BE2C (cell line): ENCODE measurements around the gene PSME4. TPM values are rescaled to one million over a fixed set of nuclear protein-coding genes. Genes with fewer than 3 reads are reported as not detected.

Experiments used
- DNase-seq: peaks from one replicate; pipeline ENCODE4 v3.0.0-alpha.2; 2020
- H3K27me3 ChIP-seq: fragments of 250-450 bp; sonication (Bioruptor Pico); 2 replicates; pipeline ENCODE4 v1.5.1; 2020; ENCODE audit warnings: mild to moderate bottlenecking
- H3K36me3 ChIP-seq: fragments of 250-450 bp; sonication (Bioruptor Pico); 2 replicates; pipeline ENCODE4 v1.5.1; 2020; ENCODE audit warnings: mild to moderate bottlenecking
- H3K4me1 ChIP-seq: fragments of 250-450 bp; sonication (Bioruptor Pico); 2 replicates; pipeline ENCODE4 v1.5.1; 2020
- H3K4me3 ChIP-seq: 2 replicates; pipeline ENCODE4 v1.5.1; 2011; ENCODE audit warnings: low read depth, low read length
- H3K9me3 ChIP-seq: fragments of 250-450 bp; sonication (Bioruptor Pico); 2 replicates; pipeline ENCODE4 v1.5.1; 2020
- CTCF ChIP-seq: IDR thresholded peaks from 2 replicates; pipeline ENCODE4 v1.5.1; 2012; ENCODE audit warnings: mild to moderate bottlenecking, low read depth, low read length
- polyA plus RNA-seq: library from polyadenylated mRNA; unstranded; fragments of >200 nt; gene quantifications from one replicate; pipeline ENCODE4 v1.2.1, GENCODE V29; 2012; ENCODE audit warnings: low read depth, missing spikeins; ENCODE audit not compliant: insufficient read length, insufficient read depth

The PSME4 gene, protein sequence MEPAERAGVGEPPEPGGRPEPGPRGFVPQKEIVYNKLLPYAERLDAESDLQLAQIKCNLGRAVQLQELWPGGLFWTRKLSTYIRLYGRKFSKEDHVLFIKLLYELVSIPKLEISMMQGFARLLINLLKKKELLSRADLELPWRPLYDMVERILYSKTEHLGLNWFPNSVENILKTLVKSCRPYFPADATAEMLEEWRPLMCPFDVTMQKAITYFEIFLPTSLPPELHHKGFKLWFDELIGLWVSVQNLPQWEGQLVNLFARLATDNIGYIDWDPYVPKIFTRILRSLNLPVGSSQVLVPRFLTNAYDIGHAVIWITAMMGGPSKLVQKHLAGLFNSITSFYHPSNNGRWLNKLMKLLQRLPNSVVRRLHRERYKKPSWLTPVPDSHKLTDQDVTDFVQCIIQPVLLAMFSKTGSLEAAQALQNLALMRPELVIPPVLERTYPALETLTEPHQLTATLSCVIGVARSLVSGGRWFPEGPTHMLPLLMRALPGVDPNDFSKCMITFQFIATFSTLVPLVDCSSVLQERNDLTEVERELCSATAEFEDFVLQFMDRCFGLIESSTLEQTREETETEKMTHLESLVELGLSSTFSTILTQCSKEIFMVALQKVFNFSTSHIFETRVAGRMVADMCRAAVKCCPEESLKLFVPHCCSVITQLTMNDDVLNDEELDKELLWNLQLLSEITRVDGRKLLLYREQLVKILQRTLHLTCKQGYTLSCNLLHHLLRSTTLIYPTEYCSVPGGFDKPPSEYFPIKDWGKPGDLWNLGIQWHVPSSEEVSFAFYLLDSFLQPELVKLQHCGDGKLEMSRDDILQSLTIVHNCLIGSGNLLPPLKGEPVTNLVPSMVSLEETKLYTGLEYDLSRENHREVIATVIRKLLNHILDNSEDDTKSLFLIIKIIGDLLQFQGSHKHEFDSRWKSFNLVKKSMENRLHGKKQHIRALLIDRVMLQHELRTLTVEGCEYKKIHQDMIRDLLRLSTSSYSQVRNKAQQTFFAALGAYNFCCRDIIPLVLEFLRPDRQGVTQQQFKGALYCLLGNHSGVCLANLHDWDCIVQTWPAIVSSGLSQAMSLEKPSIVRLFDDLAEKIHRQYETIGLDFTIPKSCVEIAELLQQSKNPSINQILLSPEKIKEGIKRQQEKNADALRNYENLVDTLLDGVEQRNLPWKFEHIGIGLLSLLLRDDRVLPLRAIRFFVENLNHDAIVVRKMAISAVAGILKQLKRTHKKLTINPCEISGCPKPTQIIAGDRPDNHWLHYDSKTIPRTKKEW (N-terminal part only)
- 13.7 TPM for polyA plus RNA-seq

- TF ChIP-seq CTCF = no peak
- H3K4me1 ChIP-seq = no peaks in the 10 kb centered on the region
- peak; percentile 92 for DNase-seq
- peak within 1 kb of the TSS; percentile 93 for H3K4me3 ChIP-seq
- H3K27me3 ChIP-seq = no peaks in the 10 kb centered on the region
- no peaks in the 10 kb centered on the region for H3K9me3 ChIP-seq
- no peaks in the 10 kb centered on the region for H3K36me3 ChIP-seq
Observed at GRCh38 chr2:53970724-53971602, at the start of gene PSME4. TSS of gene PSME4 (minus strand) at chr2:53970993. CDS start at chr2:53970784, 209 bp downstream.

- no peaks in the 10 kb centered on the region for H3K4me1 ChIP-seq
- no peak for TF ChIP-seq CTCF
- H3K36me3 ChIP-seq = no peaks in the 10 kb centered on the region
- no peak for DNase-seq
- no peak overlapping the region for H3K4me3 ChIP-seq
- no peaks in the 10 kb centered on the region for H3K9me3 ChIP-seq
- H3K27me3 ChIP-seq = no peaks in the 10 kb centered on the region
Observed at GRCh38 chr2:54015798-54016699, 45.3 kb upstream of the PSME4 start.

DNA sequence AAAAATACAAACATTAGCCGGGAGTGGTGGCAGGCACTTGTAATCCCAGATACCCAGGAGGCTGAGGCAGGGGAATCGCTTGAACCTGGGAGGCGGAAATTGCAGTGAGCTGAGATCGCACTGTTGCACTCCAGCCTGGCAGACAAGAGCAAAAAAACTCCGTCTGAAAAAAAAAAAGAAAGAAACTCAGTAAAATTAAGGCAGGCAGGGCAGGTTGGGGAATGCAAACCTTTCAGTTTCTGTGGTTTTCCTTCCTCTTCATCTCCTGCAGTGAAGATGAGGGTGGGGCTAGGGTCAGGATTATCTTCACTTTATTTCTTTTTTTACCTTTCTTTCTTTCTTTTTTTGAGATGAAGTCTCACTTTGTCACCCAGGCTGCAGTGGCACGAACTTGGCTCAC is 43.2 kb upstream of the PSME4 start:
- no peak for TF ChIP-seq CTCF
- H3K27me3 ChIP-seq = no peaks in the 10 kb centered on the region
- H3K36me3 ChIP-seq = no peaks in the 10 kb centered on the region
- H3K9me3 ChIP-seq = no peaks in the 10 kb centered on the region
- H3K4me1 ChIP-seq = no peaks in the 10 kb centered on the region
- no peak for DNase-seq
- H3K4me3 ChIP-seq = no peak overlapping the region

DNA sequence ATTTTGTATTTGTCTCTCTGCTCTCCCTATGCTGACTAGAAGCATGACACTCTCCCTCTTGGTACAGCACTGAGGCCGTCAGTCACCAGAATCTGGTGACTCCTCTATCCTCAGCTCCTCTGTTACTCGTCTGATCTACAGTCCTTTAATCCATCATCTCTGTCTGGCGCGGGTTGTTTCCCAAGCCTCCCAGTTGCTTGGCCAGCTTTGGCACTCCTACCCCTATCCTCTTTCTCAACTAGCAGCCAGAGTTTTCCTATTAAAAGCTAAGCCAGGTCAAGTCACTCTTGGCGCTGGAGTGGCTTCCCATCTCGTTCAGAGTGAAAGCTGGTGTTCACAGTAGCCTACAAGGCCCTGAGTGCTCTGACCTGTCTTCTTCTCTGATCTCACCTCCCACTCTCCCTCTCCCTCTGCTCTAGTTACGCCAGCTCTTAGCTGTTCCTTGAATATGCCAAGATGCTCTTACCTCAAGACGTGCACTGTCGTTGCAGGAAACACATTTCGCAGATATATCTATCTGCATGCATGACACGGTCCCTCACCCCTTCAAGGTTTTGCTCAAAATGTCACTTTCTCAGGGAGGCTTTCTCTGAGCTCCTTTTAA is 41.8 kb upstream of the PSME4 start:
- TF ChIP-seq CTCF = no peak
- no peak overlapping the region for H3K4me3 ChIP-seq
- H3K36me3 ChIP-seq = no peaks in the 10 kb centered on the region
- H3K9me3 ChIP-seq = no peaks in the 10 kb centered on the region
- no peaks in the 10 kb centered on the region for H3K4me1 ChIP-seq
- no peak for DNase-seq
- no peaks in the 10 kb centered on the region for H3K27me3 ChIP-seq
